RPMI7951 (cell line): ENCODE measurements around the gene SMARCAL1. TPM values are rescaled to one million over a fixed set of nuclear protein-coding genes. Genes with fewer than 3 reads are reported as not detected.
A peak's percentile ranks its signal among the peaks of the same experiment; 100 is the strongest.

Source experiments
- DNase-seq: peaks from one replicate; pipeline ENCODE4 v3.0.0-alpha.2; 2012; ENCODE audit warnings: low read depth
- total RNA-seq: library from RNA; depleted of rRNA; stranded (reverse); fragments of >200 nt; shearing (Covaris generic); gene quantifications from 2 replicates; pipeline ENCODE4 v1.2.3, GENCODE V29; 2014

Gene SMARCAL1
- total RNA-seq, 1 experiment from 2014 or later, result 9.3 TPM

DNA sequence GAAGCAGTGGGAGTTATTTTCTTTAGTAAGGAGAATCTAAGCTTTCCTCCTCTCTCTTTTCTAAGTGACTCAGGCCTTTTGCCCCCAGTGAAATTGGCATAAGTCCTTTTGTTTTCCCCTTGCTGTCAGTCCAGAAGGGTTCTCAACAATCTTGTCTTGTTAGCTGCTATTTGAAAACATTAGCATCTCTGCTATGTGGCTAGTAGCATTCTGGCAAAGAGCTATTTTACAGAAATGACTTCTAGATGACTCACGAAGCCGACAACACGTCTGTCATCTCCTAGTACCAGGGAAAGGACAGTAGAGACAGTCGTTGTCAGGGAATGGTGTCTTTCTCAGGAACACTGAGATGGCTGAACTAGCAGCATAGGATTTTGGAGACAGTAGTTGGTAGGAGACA is 14.7 kb downstream of the SMARCAL1 start:
- DNase-seq, result peak; percentile 90

- no peak for DNase-seq
These were observed 16.5 kb downstream of the SMARCAL1 start for GRCh38 chr2:216428618-216429350.

GRCh38 chr2:216429428-216429827 is 17.1 kb downstream of the SMARCAL1 start:
- no peak for DNase-seq

DNA sequence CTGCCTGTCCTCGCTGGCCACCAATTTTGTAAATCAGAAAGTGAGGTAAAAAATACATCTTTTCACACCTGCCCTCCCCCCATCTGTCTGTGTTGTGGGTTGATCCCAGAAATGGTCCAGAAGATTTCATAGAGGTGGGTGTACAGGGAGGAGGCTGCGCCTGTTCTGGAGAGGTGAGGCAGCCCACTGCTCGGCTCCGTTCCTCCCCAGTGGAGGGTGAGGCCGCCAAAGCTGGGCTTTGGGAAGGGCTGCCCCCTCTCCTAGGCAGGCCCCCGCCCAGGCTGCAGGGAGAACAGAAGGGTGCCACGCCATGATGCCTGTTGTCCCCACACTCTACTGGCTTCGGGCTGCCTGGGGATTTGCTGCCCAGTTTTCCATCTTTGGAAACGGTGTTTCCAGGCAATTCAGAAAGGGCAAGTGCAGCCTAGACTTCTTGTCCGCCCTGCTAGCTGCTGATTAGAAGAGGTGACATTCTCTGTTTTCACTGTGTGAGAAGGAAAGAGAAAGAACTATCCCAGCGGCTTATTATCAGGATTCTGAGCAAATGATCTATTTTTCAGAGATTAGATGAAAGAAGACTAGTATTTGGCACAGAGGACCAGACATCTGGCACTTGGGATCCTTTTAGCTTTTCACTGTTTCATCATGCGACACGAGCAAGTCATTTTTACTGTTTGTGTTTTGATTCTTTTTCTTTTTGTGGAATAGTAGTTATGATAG is 18.7 kb downstream of the SMARCAL1 start:
- DNase-seq, result no peak

DNA sequence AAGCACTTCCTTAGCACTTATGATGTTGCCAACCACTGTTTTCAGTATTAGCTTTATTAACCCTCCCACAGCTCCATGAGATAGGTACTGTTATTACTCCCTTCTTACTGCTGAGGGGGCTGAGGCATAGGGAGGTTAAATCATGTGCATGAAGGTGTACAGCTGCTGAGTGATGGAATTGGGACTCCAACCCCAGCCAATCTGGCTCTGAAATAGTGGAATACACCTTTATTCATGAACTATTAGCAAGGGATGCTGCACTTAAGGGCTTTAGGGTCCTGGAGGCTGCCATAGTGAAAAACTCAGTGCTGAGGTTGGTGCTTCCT is 19.2 kb downstream of the SMARCAL1 start:
- DNase-seq, result no peak

DNA sequence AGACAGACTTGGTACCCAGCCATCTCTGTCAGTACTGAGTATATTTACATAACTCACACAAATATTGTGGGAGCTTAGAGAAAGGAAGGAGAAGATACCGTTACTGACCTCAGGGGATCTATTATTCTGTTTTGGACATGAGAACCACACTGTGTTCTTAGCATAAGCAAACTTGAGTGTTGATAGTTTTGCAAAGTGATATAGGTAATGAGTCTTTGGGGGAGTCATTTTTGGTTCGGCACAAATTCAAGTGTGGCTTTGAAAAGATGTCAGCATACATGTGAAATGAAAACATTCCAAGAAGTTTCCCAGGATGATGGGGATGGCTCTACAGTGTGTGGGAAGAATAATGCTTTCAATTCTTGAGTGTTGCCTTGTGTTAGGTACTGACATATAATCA is 24.1 kb downstream of the SMARCAL1 start:
- DNase-seq, result no peak

GRCh38 chr2:216441308-216442010 is 29.2 kb downstream of the SMARCAL1 start:
- DNase-seq, result no peak

DNA sequence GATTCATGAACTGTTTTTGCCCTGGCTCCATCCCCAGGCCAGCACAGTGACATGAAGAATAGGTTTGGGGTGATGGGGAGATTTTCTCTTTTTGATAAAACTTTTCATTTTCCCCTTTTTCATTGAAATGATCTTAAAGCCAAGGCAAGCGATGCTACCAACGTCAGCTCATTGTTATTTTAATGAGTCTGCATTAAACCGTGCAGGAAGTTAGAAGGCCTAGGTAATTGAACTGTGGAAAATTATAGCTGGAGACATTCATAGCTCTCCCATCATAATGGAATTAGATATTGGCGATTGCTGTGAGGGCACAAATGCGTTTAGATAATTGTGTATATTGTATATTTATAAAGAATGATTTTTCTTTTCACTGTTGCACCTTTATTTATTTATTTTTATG is 33.2 kb downstream of the SMARCAL1 start:
- DNase-seq, result no peak

- DNase-seq, result no peak
These were observed 34.1 kb downstream of the SMARCAL1 start for GRCh38 chr2:216446343-216446742.

DNA sequence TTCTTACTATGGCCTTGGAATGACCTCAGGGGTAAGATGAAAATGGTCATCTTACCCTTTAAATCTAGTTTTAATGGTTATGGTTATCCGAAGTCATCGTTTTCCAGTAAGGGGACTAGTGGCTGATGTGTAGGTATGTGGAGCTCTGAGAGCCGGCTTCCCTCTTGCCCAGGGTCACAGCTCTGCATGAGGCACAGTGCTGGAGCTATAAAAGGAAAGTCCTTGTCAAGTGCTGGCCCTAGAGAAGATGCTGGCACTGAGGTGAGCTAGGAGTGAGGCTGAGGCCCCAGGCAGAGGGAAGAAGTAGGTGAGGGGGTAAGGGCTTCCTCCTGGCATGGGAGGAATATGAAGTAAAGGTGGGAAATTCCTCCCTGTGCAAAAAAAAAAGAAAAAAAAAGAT is 35.0 kb downstream of the SMARCAL1 start:
- DNase-seq, result no peak

DNA sequence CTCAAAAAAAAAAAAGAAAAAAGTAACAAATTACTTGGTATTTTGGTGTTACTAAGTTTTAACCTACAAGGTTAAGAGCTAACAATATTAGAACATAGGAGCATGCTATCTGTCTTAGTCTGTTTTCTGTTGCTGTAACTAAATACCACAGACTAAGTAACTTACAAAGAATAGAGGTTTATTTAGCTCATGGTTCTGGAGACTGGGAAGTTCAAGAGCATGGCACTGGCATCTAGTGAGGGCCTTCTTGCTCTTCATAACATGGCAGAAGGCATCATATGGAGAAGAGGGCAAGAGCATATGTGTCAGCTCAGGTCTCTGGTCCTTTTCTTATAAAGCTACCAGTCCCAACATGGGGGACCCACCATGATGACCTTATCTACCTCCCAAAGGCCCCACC is 36.5 kb downstream of the SMARCAL1 start:
- no peak for DNase-seq

DNA sequence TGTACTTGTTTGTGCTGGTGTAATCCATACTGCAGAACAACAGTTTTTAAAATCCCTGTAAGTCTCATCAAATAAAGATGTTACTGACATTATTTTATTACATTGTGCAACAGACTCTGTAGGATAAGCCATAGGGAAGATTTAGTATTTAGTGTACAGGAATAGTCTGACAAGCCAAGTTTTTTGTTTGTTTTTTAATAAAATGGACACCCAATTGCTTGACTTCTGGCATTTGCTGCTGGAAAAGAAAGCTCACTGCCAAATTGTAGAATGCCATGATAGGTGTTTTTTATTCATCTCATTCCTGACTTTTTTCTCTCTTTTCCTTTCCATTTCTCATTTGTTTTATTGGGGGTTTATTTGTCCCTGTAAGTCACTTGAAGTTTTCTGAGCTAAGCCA is 38.1 kb downstream of the SMARCAL1 start:
- DNase-seq, result no peak

DNA sequence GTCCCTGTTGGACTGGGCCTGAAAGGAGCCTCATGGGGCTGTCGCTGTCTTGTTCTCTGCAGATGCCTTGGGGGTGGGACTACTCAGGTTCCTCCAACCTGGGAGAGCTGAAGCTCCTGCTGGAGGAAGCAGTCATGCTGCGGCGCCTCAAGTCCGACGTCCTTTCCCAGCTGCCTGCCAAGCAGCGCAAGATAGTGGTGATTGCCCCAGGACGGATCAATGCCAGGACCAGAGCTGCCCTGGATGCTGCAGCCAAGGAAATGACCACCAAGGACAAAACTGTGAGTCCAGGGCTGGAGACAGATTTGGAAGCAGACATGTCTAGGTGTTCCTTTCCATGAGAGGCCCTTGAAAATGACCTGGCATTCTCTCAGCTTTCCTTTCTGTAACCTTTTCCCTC is 38.5 kb downstream of the SMARCAL1 start:
- no peak for DNase-seq

GRCh38 chr2:216453955-216454614 is 41.8 kb downstream of the SMARCAL1 start:
- DNase-seq, result no peak

DNA sequence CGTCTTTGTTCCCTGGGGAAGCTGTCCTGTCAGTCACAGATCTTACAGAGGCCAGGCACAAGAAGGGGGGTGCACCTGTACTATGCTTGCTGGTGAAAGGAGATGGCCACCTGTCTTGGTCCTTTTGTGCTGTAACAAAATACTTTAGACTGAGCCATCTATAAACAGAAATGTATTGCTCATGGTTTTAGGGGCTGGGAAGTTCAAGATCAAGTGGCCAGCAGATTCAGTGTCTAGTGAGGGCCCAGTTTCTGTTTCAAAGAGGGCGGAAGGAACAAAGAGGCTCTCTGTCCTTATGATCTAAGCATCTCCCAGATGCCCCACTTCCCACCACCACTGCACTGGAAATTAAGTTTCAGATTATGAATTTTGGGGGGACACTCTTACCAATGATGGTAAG is 50.9 kb downstream of the SMARCAL1 start:
- DNase-seq, result no peak

GRCh38 chr2:216464104-216464720 is 51.9 kb downstream of the SMARCAL1 start:
- DNase-seq, result no peak

GRCh38 chr2:216465579-216466195 is 53.4 kb downstream of the SMARCAL1 start:
- DNase-seq, result peak; percentile 45

DNA sequence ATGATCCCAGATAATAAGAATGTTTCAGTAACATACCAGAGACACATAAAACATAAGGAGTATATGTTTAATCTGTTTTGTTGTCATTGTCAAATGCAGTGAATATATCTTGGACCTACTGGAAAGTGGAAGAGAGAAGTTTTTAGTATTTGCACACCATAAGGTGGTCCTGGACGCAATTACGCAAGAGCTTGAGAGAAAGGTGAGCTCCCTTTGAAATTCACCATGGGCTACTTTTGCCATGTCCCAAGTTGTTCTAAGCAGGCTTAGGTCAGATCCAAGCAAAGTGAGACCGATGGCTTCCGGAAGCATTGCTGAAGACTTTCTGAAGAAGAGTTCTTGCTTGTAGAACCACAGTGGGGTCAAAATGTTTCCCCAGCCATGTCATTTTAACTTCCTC is 55.6 kb downstream of the SMARCAL1 start:
- DNase-seq, result no peak

- no peak for DNase-seq
These were observed 57.4 kb downstream of the SMARCAL1 start for GRCh38 chr2:216469661-216470060.

- no peak for DNase-seq
These were observed 60.9 kb downstream of the SMARCAL1 start for GRCh38 chr2:216473187-216473586.

GRCh38 chr2:216474925-216475670 is 62.8 kb downstream of the SMARCAL1 start:
- no peak for DNase-seq
